Glutamatergic neuron (in vitro differentiated cells): ENCODE measurements around the gene SLC43A2. TPM values are rescaled to one million over a fixed set of nuclear protein-coding genes. Genes with fewer than 3 reads are reported as not detected.

Source experiments
- DNase-seq: peaks from one replicate; pipeline ENCODE4 v3.0.0; 2022
- H3K27ac Mint-ChIP-seq: one replicate; pipeline ENCODE4 v1.8.0; 2020; ENCODE audit warnings: mild to moderate bottlenecking, mixed read lengths, inconsistent platforms; ENCODE audit not compliant: unreplicated experiment
- H3K27me3 Mint-ChIP-seq: one replicate; pipeline ENCODE4 v1.8.0; 2020; ENCODE audit warnings: mild to moderate bottlenecking, moderate library complexity, mixed read lengths, inconsistent platforms; ENCODE audit not compliant: unreplicated experiment
- H3K36me3 Mint-ChIP-seq: one replicate; pipeline ENCODE4 v1.8.0; 2020; ENCODE audit warnings: mild to moderate bottlenecking, mixed read lengths, inconsistent platforms; ENCODE audit not compliant: unreplicated experiment
- H3K4me1 Mint-ChIP-seq: one replicate; pipeline ENCODE4 v1.8.0; 2020; ENCODE audit warnings: mild to moderate bottlenecking, low read depth, mixed read lengths, inconsistent platforms; ENCODE audit not compliant: unreplicated experiment
- H3K4me3 Mint-ChIP-seq: one replicate; pipeline ENCODE4 v1.8.0; 2020; ENCODE audit warnings: mild to moderate bottlenecking, mixed read lengths, inconsistent platforms; ENCODE audit not compliant: unreplicated experiment
- H3K9me3 Mint-ChIP-seq: one replicate; pipeline ENCODE4 v1.8.0; 2020; ENCODE audit warnings: mild to moderate bottlenecking, moderate library complexity, mixed read lengths, inconsistent platforms; ENCODE audit not compliant: unreplicated experiment
- CTCF ChIP-seq: fragments of 200-600 bp; sonication (generic); IDR thresholded peaks from one replicate; pipeline ENCODE4 v1.5.0; 2021; ENCODE audit not compliant: partially characterized antibody, unreplicated experiment
- total RNA-seq: library from RNA; stranded (reverse); fragmentation: NEBNext Ultra II Directional; extraction: Animal tissue kit (Norgen Biotek cat#: 25700); gene quantifications from one replicate; pipeline ENCODE4 v1.2.1, GENCODE V29; 2021; ENCODE audit not compliant: unreplicated experiment

SLC43A2 gene
- total RNA-seq, 1 donor from 2014 or later = 31.3 TPM

GRCh38 chr17:1638624-1639300, 10.1 kb upstream of the SLC43A2 start:
- DNase-seq = no peak
- H3K27ac Mint-ChIP-seq = no peak overlapping the region
- peaks cover 7% of the 10 kb centered on the region for H3K9me3 Mint-ChIP-seq
- H3K4me3 Mint-ChIP-seq = no peak overlapping the region
- peaks cover 5% of the 10 kb centered on the region for H3K4me1 Mint-ChIP-seq
- H3K36me3 Mint-ChIP-seq = no peaks in the 10 kb centered on the region
- TF ChIP-seq CTCF = no peak
- peaks cover 13% of the 10 kb centered on the region for H3K27me3 Mint-ChIP-seq

- Mint-ChIP-seq H3K27me3 (peaks cover 13% of the 10 kb centered on the region), H3K36me3 (no peaks in the 10 kb centered on the region), H3K9me3 (peaks cover 7% of the 10 kb centered on the region), H3K4me3 (no peak overlapping the region), H3K27ac (no peak overlapping the region), H3K4me1 (peaks cover 5% of the 10 kb centered on the region)
- no peak for DNase-seq
- TF ChIP-seq CTCF = no peak
These were observed 9.5 kb upstream of the SLC43A2 start for GRCh38 chr17:1638171-1638590.

GRCh38 chr17:1636732-1637285, 8.2 kb upstream of the SLC43A2 start:
- H3K4me1 Mint-ChIP-seq = peaks cover 5% of the 10 kb centered on the region
- H3K27me3 Mint-ChIP-seq = peaks cover 12% of the 10 kb centered on the region
- DNase-seq = no peak
- peaks cover 7% of the 10 kb centered on the region for H3K9me3 Mint-ChIP-seq
- no peak overlapping the region for H3K27ac Mint-ChIP-seq
- H3K4me3 Mint-ChIP-seq = no peak overlapping the region
- H3K36me3 Mint-ChIP-seq = no peaks in the 10 kb centered on the region
- TF ChIP-seq CTCF = no peak

GRCh38 chr17:1635675-1636465, 7.2 kb upstream of the SLC43A2 start:
- no peaks in the 10 kb centered on the region for H3K36me3 Mint-ChIP-seq
- no peak overlapping the region for H3K4me3 Mint-ChIP-seq
- no peak for DNase-seq
- H3K4me1 Mint-ChIP-seq = peaks cover 5% of the 10 kb centered on the region
- no peak overlapping the region for H3K27ac Mint-ChIP-seq
- H3K27me3 Mint-ChIP-seq = peaks cover 7% of the 10 kb centered on the region
- H3K9me3 Mint-ChIP-seq = peaks cover 8% of the 10 kb centered on the region
- TF ChIP-seq CTCF = no peak
